ENCODE data around the gene FOXI1.
"Not testable (repeated sequence)": the region's sequence is repeated elsewhere in the genome, so short reads cannot be mapped to it uniquely, and the experiment has no call there.

Gene FOXI1

DNA sequence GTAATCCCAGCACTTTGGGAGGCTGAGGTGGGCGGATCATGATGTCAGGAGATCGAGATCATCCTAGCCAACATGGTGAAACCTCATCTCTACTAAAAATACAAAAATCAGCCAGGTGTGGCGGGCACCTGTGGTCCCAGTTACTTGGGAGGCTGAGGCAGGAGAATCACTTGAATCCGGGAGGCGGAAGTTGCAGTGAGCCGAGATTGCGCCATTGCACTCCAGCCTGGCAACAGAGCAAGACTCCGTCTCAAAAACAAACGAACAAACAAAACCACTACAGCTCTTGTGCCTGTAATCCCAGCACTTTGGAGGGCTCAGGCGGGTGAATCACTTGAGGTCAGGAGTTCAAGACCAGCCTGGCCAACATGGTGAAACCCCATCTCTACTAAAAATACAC lies 11.4 kb upstream of the FOXI1 start:
- not testable (repeated sequence) for DNase-seq

DNA sequence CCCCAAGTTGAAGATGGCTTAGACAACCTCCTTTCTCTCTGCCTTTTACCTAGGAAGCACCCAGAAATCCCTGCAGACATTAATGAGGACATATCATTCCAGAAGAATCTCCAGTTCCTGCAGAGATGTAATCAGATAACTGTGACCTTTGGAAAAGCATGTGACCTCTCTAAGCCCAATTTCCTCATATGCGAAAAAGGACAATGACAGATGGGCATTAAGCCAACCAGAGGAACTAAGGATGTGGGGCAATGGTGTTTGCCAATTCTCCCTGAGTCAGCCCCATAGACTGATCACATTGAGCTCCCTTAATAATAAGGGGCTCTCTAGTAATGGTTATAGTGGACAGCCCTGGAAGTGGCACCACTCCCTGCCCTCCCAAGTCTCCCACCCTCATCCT lies 10.1 kb upstream of the FOXI1 start:
- DNase-seq, result peak; percentile 15

DNA sequence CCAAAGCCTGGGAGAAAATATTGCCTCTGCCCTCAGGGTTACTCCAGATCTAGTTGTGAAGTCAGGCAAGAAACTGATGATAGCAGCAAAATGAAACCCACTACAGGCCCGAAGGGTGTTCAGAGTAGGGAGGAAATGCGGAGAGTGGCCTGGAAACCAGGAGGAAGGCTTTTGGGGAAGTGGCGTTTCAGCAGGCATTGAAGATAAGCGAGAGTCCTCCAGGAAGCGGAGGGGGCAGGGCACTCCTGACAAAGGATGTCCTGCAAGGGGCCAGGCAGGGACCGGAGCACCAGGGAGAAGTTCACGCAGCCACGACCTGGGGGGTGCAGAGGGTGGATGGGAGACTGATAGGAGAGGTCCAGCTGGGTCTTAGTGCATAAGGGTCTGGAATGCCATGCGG lies 7.8 kb upstream of the FOXI1 start:
- no peak for DNase-seq

DNA sequence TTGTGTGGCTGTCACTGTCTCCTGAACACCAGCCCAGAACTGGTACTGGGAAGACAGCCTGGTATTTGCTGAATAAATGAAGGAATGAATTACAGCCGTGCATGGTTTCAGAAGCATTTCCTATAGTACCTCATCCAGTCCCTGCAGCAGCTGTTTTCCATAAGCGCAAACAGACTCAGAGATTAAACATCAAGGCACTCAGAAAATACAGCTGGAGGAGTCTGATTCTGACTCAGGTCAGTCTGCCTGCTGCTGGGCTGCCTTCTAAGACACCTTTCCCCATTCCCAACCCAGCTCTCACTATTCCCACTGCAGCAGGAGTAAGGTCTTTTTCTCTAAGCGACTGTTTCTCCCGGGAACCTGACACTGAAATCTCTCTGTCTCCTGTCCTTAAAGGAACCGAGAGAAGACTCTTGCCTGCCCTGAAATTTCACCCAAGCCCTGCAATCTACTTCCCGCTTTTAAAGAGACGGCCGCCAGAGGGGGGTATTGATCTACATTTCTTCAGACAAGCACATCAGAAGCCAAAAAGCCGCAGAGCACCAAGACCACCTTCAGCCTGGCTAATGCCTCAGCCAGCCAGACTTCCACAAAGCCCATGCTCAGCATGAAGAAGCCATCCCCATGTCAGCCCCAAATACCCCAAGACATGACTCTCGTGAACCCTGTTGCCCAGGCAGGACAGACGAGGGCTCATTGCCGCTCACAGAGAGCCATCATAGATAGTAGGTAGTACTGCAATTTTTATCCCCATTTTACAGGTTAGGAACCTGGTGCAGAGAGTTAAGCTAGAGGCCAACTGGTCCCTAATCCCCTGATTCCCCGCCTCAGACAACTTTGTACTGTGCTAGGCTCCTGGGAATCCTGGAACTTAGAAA lies 5.4 kb upstream of the FOXI1 start:
- peak; percentile 57 for DNase-seq

DNA sequence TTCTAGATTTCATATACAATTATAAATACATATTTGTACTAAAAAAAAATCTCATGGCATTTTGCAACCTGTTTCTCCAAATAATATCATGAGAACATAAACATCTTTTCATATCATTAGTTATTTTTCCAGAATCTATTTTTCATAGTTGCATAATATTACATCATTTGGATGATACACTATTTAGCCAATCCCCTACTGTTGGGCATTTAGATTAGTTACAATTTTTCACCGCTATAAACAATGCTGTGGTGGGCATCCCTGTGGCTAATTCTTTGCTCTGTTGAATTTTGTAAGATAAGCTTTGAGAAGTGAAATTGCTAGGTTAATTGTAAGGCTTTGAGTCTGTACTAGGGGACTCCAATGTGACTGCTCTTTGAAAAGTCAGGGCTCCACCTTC lies 2.2 kb upstream of the FOXI1 start:
- no peak for DNase-seq

DNA sequence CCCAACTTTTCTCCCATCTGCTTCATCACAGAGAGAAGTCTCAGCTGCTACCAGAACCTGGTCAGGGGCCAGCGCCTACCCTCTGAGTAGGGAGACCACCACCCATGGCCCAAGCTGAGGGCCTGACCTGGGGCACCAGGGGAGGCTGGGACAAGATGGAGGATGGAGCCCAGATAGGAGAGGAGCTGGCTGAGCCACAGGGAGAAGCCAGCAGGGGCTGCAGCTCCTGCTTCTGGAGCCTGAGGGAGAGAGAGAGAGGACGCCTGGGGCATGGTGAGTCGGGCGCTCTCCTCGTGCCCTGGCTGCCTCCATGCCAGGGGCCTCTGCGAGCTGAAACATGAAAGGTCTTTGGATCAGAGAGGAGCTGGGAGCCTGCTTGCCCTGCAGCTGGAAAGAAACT lies 1.4 kb upstream of the FOXI1 start:
- DNase-seq, result no peak

- DNase-seq, result no peak
These were observed 987 bp upstream of the FOXI1 start for GRCh38 chr5:170104710-170105109.

- no peak for DNase-seq
These were observed 2.0 kb downstream of the FOXI1 start for GRCh38 chr5:170107674-170108073.

DNA sequence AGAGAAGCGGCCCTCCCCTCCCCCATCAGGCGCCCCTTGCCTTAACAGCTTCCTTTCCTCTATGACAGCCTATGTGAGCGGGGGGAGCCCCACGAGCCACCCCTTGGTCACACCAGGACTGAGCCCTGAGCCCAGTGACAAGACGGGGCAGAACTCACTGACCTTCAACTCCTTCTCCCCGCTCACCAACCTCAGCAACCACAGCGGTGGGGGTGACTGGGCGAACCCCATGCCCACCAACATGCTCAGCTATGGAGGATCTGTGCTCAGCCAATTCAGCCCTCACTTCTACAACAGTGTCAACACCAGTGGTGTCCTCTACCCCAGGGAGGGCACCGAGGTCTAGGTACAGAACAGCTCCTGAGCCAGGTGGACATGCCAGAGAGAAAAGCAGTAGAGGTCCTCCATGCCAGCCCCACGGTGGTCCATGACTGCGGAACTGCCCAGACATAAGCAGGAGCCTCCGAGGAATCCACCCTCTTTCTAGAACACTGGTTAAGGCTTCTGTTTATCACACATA lies 2.6 kb downstream of the FOXI1 start:
- no peak for DNase-seq

GRCh38 chr5:170109059-170110031 lies 3.6 kb downstream of the FOXI1 start:
- no peak for DNase-seq

- DNase-seq, result no peak
These were observed 4.8 kb downstream of the FOXI1 start for GRCh38 chr5:170110403-170111087.

DNA sequence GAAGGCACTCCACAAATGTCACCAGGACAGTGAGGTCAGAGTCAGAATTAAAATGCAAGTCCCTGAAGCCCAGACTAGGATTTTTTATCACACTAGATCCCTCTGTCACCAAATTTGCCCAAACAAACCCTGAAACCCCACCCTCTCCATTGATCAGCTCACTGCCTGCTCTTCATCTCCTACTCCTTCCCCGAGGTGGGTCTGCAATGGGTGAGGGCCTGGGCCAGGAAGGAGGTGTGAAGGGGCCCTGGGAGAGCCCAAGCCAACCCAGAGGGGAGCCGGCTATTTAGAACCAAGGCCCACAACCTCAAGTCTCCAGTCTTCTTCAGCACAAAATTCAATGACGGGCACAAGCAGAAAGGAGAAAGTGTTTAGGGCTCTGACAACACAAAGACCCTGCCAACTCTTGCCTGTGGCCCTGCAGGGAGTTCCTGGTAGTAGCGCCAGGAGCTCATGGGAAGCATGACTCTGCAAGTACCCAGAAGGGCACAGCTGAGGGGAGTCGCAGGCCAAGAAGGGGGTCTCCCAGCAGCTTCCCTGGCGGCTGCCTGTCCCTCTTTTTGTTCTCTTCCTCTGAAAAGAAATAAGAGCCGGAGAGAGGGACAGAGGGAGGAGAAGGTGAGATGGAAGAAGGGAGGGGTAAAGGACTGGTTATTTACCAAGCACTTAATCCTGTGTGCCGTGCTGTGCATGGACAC lies 5.5 kb downstream of the FOXI1 start:
- DNase-seq, result peak; percentile 12

DNA sequence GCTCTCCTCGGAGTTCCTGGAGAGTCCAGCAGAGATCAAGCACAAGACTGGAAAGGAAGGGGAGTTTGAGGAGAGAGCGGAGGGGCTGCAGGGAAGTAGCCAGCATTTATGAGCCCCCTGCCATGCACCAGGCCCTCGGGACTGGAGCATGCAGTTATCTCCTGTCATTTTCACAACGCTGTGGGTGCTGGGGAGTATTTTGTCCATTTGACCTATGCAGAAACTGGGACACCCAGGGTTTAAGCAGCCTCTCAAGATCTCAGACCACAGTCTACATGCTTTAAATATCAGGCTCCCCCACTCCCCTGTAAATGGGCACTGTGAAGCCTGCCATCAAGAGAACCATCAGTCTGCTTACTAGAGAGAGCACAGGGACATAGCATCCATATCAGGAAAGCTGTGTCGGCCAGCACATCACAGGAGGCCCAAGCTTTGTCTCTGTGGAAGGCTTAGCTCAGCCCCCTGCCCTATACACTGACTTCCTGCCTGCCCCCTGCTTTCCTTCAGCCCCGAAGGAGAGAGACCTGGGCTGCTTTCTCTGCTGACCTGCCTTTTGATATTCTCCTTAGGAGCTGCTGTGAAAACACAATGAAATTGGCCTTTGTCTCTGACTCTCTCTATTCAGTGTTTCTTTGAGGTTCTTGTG lies 7.3 kb downstream of the FOXI1 start:
- no peak for DNase-seq

GRCh38 chr5:170113522-170113900 lies 7.8 kb downstream of the FOXI1 start:
- no peak for DNase-seq

DNA sequence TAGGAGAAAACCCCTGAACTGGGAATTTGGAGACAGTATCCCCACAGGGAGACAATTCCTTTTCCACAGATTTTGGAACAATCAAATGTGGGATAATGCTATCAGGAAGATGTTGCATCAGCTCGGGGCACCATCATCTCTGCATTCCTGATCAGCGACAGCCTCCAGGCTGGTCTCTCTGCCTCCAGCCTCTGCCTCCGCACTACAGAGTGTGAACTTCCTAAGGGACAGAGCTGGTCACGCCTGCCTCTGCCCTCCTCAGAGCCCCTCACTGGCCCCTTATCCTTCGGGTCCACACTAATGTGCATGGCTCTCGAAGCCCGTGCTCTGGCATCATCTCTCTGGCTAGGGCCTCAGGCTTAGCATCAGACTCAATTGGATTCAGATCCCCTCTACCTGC lies 8.6 kb downstream of the FOXI1 start:
- DNase-seq, result no peak

- no peak for DNase-seq
These were observed 10.2 kb downstream of the FOXI1 start for GRCh38 chr5:170115925-170116324.

DNA sequence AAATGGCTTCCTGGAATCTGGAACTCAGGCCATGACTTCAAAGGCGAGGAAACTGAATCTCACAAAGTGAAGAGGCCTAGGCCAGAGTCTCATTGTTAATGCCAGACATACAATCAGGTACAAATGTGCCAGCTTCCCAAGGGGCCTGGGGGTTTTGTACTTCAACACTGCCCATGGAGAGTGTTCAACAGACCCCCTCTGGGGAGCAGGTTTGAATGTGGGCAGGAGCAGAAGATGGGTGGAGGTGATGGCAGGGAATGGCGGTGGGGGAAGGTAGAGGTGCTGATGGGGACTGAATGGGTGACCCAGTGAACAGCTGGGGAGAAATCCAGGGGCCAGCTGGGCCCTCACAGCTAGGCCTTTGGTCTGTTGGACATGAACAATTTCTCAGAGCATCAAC lies 12.0 kb downstream of the FOXI1 start:
- DNase-seq, result no peak

- no peak for DNase-seq
These were observed 14.9 kb downstream of the FOXI1 start for GRCh38 chr5:170120576-170120975.

GRCh38 chr5:170121321-170121720 lies 15.6 kb downstream of the FOXI1 start:
- no peak for DNase-seq

- no peak for DNase-seq
These were observed 20.4 kb downstream of the FOXI1 start for GRCh38 chr5:170126061-170126460.

- no peak for DNase-seq
These were observed 20.9 kb downstream of the FOXI1 start for GRCh38 chr5:170126626-170127025.

GRCh38 chr5:170131235-170131634 lies 25.5 kb downstream of the FOXI1 start:
- DNase-seq, result no peak
